WTC11 (cell line): ENCODE data around the gene LRTM2.

ENCODE experiments used
- CTCF ChIP-seq: fragments of 200-600 bp; IDR thresholded peaks from 2 replicates; pipeline ENCODE4 v1.8.0; 2022; ENCODE audit warnings: antibody characterized with exemption
- ETV6 ChIP-seq: sonication (generic); formaldehyde crosslinking; IDR thresholded peaks from 2 replicates; pipeline ENCODE4 v1.8.1; 2022; ENCODE audit warnings: mild to moderate bottlenecking, missing genetic modification reagents

DNA sequence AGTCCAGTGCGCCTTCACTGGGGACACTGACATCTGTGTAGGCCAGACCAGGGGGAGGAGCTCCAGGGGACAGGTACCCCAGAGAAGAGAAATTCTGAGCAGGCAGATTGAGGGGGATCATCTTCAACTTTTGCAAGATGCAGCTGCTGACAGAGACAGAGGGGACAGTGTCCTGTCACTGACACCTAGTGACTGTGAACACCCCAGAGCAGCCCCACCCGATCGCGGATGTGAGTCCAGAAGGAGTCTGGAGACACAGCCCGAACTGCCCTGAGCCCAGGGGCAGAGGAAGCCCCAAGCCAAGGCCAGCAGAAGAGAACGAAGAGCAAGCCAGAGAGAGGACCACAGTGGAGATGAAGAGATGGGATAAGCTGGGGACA is 21.7 kb upstream of the LRTM2 start:
- TF ChIP-seq ETV6 (no peak), CTCF (no peak)
